Measurements from ENCODE around the gene TNFRSF14.

Gene TNFRSF14

DNA sequence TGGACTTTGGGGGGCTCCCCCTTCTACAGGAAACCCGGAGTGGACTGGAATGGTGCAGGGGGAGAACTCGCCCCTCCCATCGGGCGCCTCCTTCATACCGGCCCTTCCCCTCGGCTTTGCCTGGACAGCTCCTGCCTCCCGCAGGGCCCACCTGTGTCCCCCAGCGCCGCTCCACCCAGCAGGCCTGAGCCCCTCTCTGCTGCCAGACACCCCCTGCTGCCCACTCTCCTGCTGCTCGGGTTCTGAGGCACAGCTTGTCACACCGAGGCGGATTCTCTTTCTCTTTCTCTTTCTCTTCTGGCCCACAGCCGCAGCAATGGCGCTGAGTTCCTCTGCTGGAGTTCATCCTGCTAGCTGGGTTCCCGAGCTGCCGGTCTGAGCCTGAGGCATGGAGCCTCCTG, at the start of gene TNFRSF14:
TSS of gene TNFRSF14 (plus strand) at position 95 of the 401 bp plus-strand sequence. CDS start at position 389, 294 bp downstream.
- no peak for DNase-seq

DNA sequence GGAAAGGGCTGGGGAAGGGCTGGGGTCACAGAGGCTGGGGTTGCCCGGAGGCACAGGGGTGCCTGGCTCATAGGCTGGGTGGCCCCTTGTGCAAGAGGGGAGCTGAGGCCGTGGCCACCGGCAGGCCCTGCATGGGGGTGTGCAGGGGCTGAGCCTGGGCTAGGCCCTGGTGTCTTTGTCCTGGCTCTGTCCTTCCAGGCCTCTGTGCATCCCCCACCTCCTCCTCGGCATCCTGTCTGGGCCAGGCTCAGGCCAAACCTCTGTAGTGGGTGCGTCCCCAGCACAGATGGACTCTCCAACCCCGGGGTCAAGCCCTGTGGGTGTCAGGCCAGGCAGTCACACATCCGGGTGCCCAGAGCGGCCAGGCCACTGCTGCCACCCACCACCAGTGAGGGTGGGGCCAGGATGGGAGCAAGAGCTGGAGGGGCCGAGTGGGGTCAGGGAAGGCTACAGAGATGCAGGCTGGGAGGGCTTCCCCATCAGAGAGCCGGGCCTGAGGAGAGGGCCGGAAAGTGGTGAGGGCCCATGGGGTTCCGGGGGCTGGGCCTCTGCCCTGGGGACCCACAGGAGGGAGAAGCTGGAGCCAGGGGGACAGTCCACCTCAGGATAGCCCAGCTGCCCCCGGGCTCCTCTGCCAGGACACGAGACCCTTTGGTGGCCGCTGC, 49.1 kb upstream of the TNFRSF14 start:
- DNase-seq = no peak

DNA sequence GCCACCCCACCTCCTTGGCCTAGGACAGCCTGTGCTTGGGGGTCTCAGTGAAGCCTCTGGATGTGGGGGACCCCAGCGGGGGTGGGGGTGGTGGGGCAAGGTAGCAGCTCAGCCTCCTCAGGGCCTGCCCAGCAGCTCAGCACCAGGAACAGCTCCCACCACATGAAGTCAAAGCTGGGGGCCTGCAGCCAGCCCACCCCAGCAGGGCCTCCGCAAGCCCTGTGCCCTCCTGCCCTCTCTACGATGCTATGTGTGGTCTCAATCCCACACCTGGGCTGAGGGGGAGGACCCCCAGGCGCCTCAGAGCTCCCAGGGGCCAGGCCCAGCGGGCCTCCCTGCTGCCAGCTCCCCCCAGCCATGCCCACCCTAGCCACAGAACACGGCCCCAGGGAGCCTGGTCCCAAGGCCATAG, 48.4 kb upstream of the TNFRSF14 start:
- DNase-seq = no peak

DNA sequence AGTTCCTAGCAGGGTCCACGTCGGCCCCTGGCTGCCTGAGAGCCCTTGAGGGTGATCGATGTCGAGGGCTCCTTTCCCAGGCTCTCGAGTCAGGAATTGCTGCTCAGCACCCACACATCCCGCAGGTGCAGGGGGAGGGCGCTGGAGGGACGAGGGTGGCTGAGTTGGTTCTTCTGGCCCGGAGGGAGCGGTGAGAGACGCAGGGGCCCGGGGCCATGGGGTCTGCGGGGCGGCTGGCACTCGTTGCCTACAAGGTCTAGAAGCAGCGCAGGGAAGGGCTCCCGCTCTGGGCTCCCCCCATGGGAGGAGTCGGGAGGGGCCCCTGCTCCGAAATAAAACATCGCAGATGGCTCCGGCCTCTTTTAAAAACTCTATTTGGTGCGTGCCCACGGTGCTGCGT, 48.0 kb upstream of the TNFRSF14 start:
- no peak for DNase-seq

DNA sequence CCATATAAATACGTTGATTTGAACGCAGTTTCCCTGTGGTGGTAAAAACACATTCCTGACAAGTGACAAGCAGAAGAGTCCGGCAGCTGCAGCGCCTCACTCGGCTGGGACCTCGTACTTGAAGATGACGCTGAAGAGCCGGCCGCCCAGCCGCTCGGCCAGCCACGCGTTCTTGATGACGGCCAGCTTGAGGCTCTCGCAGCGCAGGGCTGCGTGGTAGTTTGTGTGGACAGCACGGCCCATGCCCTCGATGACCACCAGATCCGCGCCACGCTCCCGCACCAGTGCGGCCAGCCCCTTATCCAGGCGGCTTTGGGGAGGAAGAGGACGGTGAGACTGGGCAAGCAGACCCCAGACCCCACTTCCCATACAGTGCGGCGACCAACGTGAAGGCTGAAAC, 47.4 kb upstream of the TNFRSF14 start:
- DNase-seq = no peak

DNA sequence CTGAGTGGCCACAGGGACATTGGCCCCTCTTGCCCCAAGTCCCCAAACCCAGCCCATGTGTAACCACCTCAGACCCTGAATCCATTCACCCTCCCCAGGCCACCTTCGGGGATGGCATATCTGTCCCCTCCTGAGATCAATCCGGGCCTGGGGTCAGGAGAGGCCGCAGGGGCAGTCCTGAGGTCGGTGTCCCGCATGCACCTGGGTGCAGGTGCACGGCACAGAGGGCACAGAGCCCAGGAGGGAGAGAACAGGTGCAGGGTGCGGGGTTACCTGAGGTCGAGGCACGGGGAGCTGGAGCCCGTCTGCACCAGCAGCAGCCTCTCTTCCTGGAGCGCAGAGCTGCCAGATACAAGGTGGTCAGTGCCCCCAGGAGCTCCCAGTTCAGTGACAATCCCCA, 46.6 kb upstream of the TNFRSF14 start:
- no peak for DNase-seq

DNA sequence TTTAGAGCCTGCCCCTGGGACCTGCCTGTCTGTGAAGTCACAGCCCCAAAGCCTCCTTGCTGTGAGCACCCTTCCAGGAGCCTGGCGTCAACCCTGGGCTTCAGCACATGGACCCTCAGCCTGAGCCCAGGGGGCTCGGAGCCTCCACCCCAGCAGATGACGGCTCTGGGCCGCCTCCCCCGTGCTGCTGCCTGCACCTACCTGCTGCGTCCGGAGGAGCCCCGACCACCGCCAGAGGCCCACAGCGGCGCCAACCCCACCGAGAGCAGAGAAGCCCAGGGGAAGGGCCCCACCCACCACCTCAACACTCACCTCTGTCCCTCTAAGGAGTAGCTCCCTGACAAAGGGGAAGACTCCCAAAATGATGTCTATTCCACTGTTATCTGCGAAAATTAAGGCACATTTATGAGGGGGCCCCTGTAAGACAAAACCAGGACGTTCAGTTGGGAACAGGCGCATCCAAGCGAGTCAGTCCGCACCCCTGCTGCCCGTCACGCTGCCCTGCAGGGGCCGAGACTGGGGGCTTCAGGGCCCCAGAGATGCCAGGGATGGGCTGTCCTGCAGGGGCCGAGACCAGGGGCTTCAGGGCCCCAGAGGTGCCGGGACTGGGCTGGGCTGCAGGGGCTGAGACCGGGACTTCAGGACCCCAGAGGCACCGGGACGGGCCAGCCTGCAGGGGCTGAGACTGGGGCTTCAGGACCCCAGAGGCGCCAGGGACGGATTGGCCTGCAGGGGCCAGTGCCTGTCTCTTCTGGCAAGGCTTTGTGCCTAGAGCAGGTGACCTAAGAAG, 45.6 kb upstream of the TNFRSF14 start:
- DNase-seq = no peak

DNA sequence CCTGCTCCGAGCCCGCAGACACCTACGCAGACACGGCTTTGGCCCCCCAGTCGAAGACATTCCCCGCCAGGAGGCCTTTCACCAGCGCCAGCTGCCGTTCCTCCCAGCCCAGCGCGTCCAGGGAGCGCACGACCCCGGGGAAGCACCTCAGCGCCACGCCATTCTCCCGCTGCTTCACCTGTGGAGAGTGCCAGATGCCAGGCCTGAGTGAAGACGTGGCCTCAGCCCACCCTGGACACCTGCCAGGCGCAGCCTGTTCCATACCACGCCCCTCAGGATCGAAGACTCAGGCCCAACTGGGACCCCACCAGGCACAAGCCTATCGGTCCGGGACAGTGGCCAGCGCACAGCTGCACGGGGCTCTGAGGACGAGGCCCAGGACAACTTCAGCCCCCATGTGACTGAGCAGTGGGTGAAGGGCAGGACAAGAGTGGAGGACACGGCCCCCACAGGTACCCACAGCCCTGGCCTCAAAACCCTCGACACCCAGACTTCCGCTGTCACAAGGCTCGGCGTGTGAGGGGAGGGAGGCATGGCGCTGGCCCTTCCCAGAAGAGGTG, 43.2 kb upstream of the TNFRSF14 start:
- DNase-seq = no peak

DNA sequence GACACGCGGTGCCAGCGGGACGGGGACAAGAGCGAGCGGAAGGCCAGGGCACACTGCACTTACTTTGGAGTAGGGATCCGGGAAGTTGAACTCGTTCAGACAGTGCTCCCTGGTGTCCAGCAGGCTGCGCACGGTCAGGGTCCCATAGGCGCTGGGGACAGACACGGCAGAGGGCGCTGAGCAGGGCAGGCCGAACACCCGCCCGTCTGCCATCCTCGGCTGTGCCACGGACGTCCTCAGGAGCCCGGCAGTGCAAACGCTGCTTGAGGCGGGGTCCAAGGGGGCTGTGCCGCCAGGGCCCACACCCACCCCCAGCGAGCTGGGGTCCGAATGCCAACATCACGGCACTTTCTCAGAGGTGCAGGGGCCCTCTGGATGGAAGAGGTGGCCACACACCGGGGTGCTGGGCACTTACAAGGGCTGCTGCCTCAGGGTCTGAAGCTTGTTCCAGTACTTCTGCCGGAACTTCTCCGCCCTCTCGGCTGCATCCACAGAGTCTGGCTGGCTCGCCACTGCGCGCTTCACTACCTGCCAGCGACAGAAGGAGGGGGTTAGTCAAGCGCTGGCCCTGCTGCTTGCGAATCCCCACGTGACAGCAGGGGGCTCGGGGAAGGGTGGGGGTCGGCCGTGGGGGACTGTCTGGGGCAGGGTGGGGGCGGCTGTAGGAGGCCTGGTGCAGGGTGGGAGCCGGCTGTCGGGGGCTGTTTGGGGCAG, 42.1 kb upstream of the TNFRSF14 start:
- DNase-seq = no peak

DNA sequence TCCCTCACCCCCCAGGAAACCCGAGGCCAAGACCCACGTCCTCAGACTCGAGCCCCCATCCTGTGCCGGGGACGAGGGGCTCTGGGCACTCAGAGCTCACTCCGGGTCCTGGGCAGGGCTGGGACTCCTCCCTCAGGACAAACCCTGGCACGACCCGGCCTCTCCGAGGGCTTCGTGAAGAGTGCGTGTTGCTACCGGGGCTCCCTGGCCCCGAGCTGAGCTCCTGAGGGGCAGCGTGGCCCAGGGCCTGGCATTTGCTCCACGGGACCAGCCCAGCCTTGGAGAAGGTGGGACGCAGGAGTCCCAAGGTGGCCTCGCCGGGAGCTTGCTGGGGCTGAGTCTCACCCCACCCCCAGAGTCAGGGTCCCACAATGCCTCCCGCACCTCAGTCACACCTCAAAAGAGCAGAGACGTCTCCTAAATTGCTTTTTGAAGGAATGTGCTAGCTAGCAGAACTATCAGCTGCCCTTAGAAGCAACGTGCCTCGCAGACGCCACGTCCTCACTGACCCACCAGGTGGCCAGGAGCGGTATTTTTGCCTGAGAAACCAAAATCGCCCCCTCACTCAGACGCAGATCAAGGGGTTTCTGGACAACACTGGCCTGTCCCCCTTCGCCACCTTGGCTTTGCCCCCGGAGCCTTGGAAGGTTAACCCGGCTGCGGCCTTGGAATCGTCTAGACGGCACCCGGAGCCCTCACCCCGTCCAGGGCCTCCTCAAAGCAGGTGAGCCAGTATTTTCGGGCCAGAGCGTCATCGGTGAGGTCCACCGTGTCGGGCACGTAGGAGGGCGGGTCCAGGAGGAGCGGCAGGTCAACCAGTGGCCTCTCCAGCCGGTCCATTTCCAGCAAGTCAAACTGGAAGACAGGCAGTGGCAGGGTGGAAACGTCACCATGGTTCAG, 41.1 kb upstream of the TNFRSF14 start:
- DNase-seq = no peak

DNA sequence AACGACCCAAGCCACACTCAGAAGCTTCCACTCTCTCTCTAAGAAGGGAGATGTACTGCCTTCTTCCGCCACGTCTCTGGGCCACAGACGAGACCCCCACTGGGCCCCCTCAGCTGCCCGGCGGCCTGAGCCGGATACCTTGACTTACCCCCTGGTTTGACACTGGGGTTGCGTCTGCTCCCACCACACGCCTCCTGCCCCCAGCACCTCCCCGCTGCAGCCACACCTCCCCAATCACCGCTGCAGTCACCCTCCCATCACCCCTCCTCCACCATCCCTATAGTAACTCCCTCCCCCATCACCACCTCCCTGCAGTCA, 40.4 kb upstream of the TNFRSF14 start:
- DNase-seq = no peak

DNA sequence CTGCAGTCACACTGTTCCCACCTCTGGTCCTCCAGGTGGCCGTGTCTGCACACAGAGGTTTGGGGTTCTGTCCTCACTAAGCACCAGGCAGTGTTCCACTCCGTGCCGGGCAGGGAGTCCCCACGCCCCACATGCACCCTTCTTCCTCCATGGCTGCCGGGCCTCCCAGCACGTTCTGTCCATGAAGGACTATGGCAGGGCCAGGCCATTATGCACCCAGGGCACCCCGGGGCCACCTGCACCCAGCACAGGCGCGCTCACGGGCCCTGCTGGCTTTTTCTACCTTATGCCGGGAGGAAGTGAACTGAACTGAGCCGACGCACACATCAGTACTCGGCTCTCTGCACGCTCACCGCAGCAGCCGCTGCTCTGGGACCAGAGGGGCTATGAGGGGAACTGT, 40.0 kb upstream of the TNFRSF14 start:
- no peak for DNase-seq

DNA sequence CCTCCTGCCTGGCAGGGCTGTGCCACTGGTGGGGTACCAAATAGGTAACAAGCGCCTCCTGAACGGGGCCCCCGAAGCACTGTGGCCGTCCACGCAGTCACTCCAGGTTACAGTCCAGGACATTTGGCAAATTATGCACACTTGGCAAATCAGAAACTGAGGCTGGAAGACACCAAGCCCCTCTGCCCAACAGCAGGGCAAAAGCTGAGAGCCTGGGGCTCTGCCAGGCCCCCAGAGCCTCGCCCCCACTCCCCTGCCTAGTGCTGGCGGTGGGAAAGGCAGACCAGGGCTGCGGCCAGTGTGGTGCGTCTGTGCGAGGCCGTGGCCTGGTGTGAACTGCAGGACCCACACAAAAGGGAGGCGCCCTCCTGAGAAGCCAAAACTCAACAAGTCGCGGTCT, 39.2 kb upstream of the TNFRSF14 start:
- DNase-seq = no peak

DNA sequence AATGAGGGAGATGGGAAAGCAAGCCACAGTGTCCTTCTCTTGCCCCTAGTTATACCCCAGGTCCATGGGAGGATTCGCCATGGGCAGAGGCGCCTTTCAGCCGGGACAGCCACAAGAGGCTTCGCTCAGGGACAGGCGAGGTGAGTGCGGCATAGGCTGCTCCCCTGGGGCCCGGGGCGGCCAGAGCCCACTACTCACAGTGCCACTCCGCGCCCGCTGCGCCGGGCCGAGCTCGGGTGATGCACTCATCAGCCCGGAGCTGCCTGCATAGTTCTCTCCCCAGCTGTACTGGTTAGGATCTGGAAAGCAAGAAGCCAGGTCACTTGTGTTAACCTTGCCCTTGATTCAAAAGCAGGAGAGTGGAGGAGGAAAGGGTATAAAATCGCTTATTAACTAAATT, 38.2 kb upstream of the TNFRSF14 start:
- no peak for DNase-seq

DNA sequence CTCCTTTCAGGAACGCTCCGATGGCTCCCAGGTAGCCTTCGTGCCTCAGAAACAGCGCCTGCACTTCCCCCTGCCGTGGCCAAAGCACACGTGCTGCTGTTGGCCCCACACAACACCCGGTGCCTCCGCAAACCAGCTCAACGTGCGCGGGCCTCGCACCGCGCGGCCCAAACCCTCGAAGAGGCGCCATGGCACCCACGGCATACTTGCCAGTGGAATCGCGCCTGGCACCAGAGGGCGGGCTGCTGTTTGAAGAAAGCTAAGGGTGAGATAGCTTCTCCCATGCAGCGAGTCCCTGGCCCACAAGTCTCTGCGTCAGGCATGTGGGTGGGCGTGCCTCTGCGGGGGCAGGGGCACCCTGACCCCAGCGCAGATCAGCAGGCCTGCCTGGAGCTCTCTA, 37.6 kb upstream of the TNFRSF14 start:
- DNase-seq = no peak

DNA sequence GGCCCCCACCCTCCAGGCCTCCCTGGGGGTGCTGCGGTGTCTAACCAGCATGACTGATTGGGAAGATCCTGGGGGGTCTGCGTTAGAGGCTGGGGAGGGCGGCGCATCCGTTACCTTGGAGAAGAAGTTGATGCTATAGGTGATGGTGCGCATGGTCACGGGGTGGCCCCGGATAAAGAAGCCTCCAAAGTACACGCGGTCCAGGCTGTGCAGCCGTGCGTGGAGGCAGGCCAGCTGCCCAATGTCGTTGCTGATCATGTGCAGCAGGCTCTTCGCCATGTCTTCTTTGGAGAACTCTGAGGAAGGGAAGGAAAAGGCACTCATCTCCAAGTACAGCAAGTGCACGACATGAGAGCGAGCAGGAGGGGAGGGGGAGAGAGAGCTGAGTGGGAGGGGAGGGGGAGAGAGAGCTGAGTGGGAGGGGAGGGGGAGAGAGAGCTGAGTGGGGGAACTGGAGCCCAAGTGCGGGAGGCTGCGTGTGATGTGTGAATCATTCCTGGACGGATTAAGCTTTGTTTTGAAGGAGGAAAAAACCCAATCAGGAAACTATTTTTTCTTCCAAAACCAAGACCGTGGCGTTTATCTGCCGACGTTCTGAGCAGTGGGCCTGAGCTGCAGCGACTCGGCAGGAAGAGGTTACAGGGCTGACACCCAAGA, 37.0 kb upstream of the TNFRSF14 start:
- no peak for DNase-seq

DNA sequence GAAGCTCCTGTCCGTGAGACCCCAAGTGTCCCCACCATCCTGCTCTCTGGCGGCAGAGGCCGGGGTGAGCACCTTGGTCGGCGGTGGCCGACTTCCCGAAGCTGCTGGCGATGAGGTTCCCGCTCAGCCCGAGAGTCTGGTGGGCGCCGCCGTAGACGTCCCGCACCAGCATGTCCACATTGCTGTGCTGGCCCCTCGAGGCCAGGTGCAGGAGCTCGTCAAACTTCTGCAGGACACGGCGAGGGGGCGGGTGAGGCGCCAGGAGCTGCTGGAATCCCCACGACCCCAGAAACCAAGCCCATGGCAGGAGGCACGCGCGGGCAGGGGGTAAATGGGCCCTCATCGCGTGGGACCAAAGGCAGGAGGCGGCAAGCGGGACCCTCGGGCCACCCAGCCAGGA, 36.4 kb upstream of the TNFRSF14 start:
- DNase-seq = no peak

DNA sequence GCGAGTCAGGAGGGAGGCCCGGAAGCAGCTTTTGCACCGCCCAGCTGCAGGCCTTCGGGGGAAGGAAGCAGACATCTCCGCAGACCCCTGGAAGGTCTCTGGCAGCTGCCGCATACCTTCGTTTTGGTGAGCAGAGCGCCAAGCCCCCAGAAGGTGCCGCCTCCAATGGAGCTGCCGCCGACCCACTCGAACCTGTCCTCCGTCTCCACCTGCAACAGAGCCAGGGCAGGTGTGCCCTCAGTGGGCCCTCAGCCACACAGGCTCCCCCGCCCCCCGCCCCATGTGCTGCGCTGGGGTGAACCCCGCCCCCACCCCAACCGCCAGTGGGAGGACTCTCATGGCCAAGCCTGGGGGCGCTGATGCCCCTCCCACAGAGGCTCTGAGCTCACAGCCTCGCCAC, 36.0 kb upstream of the TNFRSF14 start:
- no peak for DNase-seq

DNA sequence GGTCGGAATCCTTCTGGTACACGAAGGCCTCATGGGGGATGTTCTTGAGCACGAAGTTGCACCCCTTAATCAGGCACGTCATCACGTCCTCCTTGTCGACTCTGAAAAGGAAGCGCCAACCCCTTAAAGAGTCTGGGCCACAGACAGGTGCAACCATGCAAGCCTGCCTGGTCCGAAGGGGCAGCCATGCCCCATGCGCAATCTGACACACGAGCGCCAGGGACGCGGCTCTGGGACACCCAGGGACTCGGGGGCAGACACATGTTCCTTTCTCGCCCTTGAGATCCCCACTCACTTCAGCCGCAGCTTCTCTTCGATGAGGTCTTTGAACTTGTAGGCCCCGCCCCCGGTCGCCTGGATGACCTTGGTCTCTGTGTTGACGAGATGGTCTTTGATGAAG, 35.4 kb upstream of the TNFRSF14 start:
- DNase-seq = no peak

DNA sequence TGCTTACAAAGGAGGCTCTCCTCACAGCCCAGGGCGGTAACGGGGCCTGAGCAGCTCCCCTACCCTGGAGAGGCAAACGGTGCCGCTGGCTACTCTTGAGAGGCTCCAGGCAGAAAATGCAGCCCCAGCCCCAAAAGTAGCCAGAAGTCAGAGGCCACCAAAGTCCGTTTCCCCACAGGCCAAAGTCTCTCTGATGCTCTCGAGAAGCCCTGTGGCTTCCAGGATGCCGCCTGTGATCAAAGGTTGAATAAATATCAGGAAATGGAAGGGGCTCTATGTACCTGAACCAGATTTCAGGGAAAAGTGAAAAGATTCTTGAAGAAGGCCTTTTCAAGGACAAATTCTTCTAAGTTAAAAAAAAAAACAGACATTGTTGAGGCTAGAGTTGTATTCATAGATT, 33.9 kb upstream of the TNFRSF14 start:
- DNase-seq = no peak

DNA sequence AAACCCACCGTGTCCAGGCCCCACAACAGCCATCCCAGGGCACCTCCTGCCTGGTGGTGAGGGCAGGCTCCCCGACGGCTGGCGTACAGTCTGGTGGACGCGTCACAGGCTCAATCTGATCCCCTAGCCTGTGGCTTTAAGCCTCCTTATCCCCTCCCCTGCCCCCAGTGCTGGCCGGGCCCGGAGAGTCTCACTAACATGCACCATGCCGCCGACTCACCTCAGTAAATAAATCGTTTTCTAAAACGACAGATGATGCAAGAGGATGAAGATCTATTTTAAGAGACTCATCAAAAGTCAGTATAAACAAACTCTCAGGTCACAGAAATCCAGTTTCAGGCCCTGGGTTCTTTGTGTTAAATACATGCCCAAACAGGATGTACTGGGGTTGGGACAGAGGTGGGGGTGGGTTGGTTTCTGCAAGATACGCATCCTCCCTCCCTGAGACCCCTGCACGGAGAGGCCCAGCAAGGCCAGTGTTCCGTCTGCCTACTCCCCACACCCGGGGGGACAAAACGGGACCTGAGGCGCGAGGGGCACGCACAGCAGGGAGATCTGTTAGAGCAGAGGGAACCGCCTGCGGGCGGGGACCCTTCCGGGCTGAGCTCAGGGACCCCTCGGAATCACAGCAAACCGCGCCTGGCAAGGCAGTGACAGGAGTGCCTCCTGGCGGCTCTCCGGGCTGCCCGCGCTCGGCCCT, 32.8 kb upstream of the TNFRSF14 start:
- no peak for DNase-seq

All from NCI-H1694 treated with DMSO at 0.1 percent for 48 hours (cell line).